ENCODE measurements around the gene C6orf118. TPM values are rescaled to one million over a fixed set of nuclear protein-coding genes. Genes with fewer than 3 reads are reported as not detected.

C6orf118 gene
- not detected for total RNA-seq (ENCODE audit: unreplicated experiment)
- long read RNA-seq: 0 reads

- Mint-ChIP-seq H3K4me1 (ENCODE audit: low read depth, unreplicated experiment) (peaks cover 6% of the 10 kb centered on the region), H3K4me3 (ENCODE audit: unreplicated experiment) (peak within 1 kb of the TSS; percentile 89), H3K27ac (ENCODE audit: unreplicated experiment) (peak within 1 kb of the TSS; percentile 7), H3K36me3 (ENCODE audit: unreplicated experiment) (no peaks in the 10 kb centered on the region), H3K9me3 (ENCODE audit: unreplicated experiment) (peaks cover 3% of the 10 kb centered on the region), H3K27me3 (ENCODE audit: unreplicated experiment) (no peaks in the 10 kb centered on the region)
- no peak for TF ChIP-seq CTCF (IDR thresholded peaks at IDR 0.05; ENCODE audit: partially characterized antibody, unreplicated experiment)
- peak; percentile 83 for DNase-seq
These were observed at the start of gene C6orf118 for GRCh38 chr6:165308926-165309731. C6orf118 (minus strand) TSS chr6:165309605; CDS start chr6:165309586, 19 bp downstream.

GRCh38 chr6:165345700-165346099, 36.3 kb upstream of the C6orf118 start:
- H3K27ac Mint-ChIP-seq (ENCODE audit: unreplicated experiment): no peak overlapping the region
- H3K9me3 Mint-ChIP-seq (ENCODE audit: unreplicated experiment): peaks cover 12% of the 10 kb centered on the region

DNA sequence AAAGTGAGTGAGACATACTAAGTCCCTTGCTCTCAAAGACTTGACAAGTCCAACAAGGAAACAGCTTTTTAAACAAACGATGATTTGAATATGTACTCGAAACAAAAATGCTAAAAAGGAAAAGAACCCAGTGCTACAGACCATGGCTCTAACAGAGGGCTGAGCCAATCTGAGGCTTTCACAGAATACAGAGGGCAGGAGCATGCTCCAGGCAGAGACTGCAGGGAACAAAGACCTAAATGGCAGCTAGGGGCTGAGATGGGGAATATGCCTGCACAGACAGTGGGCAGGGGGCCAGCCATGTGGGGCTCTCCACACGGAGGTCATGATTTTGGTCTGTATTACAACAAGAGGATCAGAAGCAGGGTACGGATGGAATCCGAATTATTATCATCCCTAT, 31.1 kb upstream of the C6orf118 start:
- no peak for TF ChIP-seq CTCF (IDR thresholded peaks at IDR 0.05; ENCODE audit: partially characterized antibody, unreplicated experiment)
- no peak for DNase-seq

More at GRCh38 chr6:165345700-165346099, 36.3 kb upstream of the C6orf118 start:
- no peak for DNase-seq
- no peaks in the 10 kb centered on the region for H3K4me1 Mint-ChIP-seq (ENCODE audit: low read depth, unreplicated experiment)
- no peak overlapping the region for H3K4me3 Mint-ChIP-seq (ENCODE audit: unreplicated experiment)
- H3K36me3 Mint-ChIP-seq (ENCODE audit: unreplicated experiment): peaks cover 18% of the 10 kb centered on the region
- H3K27me3 Mint-ChIP-seq (ENCODE audit: unreplicated experiment): peaks cover 2% of the 10 kb centered on the region
- no peak for TF ChIP-seq CTCF (IDR thresholded peaks at IDR 0.05; ENCODE audit: partially characterized antibody, unreplicated experiment)

DNA sequence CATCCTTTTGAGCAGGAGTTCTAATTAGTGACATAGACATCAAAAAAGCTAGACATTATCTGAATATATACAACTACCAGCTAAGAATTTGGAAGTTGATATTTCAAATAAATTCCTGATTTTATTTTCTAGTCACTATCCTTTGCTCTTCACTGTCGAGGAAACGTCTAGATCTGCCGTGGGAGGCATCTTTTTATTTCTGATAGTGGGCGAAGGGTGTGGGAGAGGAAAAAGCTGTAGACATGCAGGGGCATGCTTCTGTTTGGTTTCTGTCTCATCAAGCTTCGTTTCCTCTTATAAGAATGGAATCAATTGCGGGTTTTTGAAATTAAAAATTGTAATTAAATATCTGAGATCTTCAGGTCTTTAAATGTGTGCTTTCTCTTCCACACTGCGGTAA, 16.2 kb upstream of the C6orf118 start:
- Mint-ChIP-seq H3K4me1 (ENCODE audit: low read depth, unreplicated experiment) (no peaks in the 10 kb centered on the region), H3K4me3 (ENCODE audit: unreplicated experiment) (no peak overlapping the region), H3K9me3 (ENCODE audit: unreplicated experiment) (peaks cover 6% of the 10 kb centered on the region), H3K36me3 (ENCODE audit: unreplicated experiment) (peaks cover 9% of the 10 kb centered on the region), H3K27ac (ENCODE audit: unreplicated experiment) (no peak overlapping the region), H3K27me3 (ENCODE audit: unreplicated experiment) (peaks cover 6% of the 10 kb centered on the region)
- DNase-seq: no peak
- TF ChIP-seq CTCF (IDR thresholded peaks at IDR 0.05; ENCODE audit: partially characterized antibody, unreplicated experiment): no peak

More for the DNA sequence above, 31.1 kb upstream of the C6orf118 start:
- H3K9me3 Mint-ChIP-seq (ENCODE audit: unreplicated experiment): peaks cover 2% of the 10 kb centered on the region
- peaks cover 4% of the 10 kb centered on the region for H3K36me3 Mint-ChIP-seq (ENCODE audit: unreplicated experiment)
- no peaks in the 10 kb centered on the region for H3K4me1 Mint-ChIP-seq (ENCODE audit: low read depth, unreplicated experiment)
- H3K4me3 Mint-ChIP-seq (ENCODE audit: unreplicated experiment): no peak overlapping the region
- no peak overlapping the region for H3K27ac Mint-ChIP-seq (ENCODE audit: unreplicated experiment)
- H3K27me3 Mint-ChIP-seq (ENCODE audit: unreplicated experiment): no peaks in the 10 kb centered on the region

GRCh38 chr6:165321555-165322145, 12.2 kb upstream of the C6orf118 start:
- Mint-ChIP-seq H3K27me3 (ENCODE audit: unreplicated experiment) (peaks cover 6% of the 10 kb centered on the region), H3K4me1 (ENCODE audit: low read depth, unreplicated experiment) (no peaks in the 10 kb centered on the region), H3K36me3 (ENCODE audit: unreplicated experiment) (peaks cover 9% of the 10 kb centered on the region), H3K4me3 (ENCODE audit: unreplicated experiment) (no peak overlapping the region), H3K9me3 (ENCODE audit: unreplicated experiment) (peaks cover 8% of the 10 kb centered on the region), H3K27ac (ENCODE audit: unreplicated experiment) (no peak overlapping the region)
- DNase-seq: no peak
- no peak for TF ChIP-seq CTCF (IDR thresholded peaks at IDR 0.05; ENCODE audit: partially characterized antibody, unreplicated experiment)

Measured in glutamatergic neuron (in vitro differentiated cells).